Measurements from ENCODE around the gene GDF11.
A peak's percentile ranks its signal among the peaks of the same experiment; 100 is the strongest.
"Not testable (repeated sequence)": the region's sequence is repeated elsewhere in the genome, so short reads cannot be mapped to it uniquely, and the experiment has no call there.

Gene GDF11

DNA sequence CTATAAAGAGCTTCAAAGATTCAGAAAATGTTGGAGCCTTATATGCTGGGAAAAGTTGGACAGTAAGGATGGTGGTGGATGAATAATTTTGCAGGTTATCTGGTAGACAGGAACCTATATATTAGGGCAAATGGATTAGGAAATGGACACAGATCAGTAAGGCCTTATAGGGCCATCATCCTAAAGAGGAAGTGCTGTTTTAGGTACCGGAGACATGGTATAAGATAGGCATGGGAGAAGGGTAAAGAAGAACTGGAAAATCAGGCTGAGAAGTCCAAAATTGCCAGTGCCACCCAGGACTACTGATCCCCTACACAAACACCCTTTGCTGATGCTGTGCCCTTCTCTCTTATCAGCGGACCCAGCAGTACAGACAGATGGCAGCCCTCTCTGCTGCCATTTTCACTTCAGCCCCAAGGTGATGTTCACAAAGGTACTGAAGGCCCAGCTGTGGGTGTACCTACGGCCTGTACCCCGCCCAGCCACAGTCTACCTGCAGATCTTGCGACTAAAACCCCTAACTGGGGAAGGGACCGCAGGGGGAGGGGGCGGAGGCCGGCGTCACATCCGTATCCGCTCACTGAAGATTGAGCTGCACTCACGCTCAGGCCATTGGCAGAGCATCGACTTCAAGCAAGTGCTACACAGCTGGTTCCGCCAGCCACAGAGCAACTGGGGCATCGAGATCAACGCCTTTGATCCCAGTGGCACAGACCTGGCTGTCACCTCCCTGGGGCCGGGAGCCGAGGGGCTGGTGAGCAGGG lies 5.5 kb downstream of the GDF11 start:
- no peaks in the 10 kb centered on the region for H3K9me3 Mint-ChIP-seq
- H3K36me3 Mint-ChIP-seq (ENCODE audit: low read depth): peaks cover 58% of the 10 kb centered on the region
- TF ChIP-seq, protein P1, sequence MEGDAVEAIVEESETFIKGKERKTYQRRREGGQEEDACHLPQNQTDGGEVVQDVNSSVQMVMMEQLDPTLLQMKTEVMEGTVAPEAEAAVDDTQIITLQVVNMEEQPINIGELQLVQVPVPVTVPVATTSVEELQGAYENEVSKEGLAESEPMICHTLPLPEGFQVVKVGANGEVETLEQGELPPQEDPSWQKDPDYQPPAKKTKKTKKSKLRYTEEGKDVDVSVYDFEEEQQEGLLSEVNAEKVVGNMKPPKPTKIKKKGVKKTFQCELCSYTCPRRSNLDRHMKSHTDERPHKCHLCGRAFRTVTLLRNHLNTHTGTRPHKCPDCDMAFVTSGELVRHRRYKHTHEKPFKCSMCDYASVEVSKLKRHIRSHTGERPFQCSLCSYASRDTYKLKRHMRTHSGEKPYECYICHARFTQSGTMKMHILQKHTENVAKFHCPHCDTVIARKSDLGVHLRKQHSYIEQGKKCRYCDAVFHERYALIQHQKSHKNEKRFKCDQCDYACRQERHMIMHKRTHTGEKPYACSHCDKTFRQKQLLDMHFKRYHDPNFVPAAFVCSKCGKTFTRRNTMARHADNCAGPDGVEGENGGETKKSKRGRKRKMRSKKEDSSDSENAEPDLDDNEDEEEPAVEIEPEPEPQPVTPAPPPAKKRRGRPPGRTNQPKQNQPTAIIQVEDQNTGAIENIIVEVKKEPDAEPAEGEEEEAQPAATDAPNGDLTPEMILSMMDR (IDR thresholded peaks at IDR 0.05; ENCODE audit: unreplicated experiment in 3 of 3): no peak

DNA sequence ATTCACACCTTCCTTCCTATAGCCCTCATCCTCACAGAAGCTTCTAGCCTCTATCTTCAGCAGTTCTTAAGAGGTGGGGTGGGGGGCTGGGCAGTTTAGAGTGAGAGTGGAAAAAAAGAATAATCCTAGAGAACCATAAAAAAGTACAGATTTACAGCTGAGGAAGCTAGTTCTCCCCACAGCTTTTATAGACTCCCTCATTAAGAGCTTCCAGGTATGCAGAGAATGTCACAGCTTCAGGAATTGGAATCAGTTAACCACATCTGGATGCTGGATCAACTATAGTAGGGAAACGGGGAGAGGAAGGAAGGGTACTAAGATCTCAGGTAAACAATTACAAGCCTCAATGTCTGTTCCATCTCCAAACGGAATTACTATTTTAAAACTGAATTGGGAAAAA lies 12.3 kb downstream of the GDF11 start:
- no peaks in the 10 kb centered on the region for H3K9me3 Mint-ChIP-seq
- peaks cover 9% of the 10 kb centered on the region for H3K4me1 Mint-ChIP-seq
- no peaks in the 10 kb centered on the region for H3K27me3 Mint-ChIP-seq (ENCODE audit: low read depth)

More for the DNA sequence above, 5.5 kb downstream of the GDF11 start:
- H3K4me3 Mint-ChIP-seq: no peak overlapping the region
- no peaks in the 10 kb centered on the region for H3K27me3 Mint-ChIP-seq (ENCODE audit: low read depth)
- H3K27ac Mint-ChIP-seq: peak overlapping the region; percentile 1 to 96 (median 81)
- H3K4me1 Mint-ChIP-seq: peaks cover 41% of the 10 kb centered on the region

DNA sequence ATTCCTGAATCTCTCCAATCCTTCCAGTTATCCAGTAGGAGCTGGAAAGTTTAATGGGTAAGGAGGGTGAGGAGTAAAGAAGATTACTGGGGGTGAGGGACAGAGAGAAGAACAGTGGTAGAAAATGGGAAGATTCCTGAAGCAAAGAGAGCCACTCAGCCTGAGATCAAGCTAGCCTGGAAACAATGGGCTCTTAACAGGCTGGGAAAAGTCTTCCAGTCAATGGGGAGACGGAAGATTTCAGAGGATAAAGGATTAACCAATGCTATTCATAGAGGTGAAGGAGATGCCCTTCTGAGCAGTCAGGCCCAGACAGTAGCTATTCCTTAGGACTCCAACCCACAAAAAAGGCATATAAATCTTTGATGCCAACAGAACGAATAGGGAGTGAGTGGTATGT lies 14.8 kb downstream of the GDF11 start:
- peaks cover 9% of the 10 kb centered on the region for H3K4me1 Mint-ChIP-seq
- no peak overlapping the region for H3K4me3 Mint-ChIP-seq
- H3K36me3 Mint-ChIP-seq (ENCODE audit: low read depth): peaks cover 77% of the 10 kb centered on the region
- TF ChIP-seq, protein P1 (IDR thresholded peaks at IDR 0.05; ENCODE audit: unreplicated experiment in 3 of 3): no peak
- H3K9me3 Mint-ChIP-seq: no peaks in the 10 kb centered on the region
- peak overlapping the region in 1 of 3 experiments; percentile 66 for H3K27ac Mint-ChIP-seq
- H3K27me3 Mint-ChIP-seq (ENCODE audit: low read depth): no peaks in the 10 kb centered on the region

More for the DNA sequence above, 12.3 kb downstream of the GDF11 start:
- Mint-ChIP-seq H3K36me3 (ENCODE audit: low read depth) (peaks cover 86% of the 10 kb centered on the region), H3K27ac (peak overlapping the region; percentile 16 to 66 (median 32)), H3K4me3 (no peak overlapping the region)
- TF ChIP-seq, protein P1 (IDR thresholded peaks at IDR 0.05; ENCODE audit: unreplicated experiment in 3 of 3): no peak

DNA sequence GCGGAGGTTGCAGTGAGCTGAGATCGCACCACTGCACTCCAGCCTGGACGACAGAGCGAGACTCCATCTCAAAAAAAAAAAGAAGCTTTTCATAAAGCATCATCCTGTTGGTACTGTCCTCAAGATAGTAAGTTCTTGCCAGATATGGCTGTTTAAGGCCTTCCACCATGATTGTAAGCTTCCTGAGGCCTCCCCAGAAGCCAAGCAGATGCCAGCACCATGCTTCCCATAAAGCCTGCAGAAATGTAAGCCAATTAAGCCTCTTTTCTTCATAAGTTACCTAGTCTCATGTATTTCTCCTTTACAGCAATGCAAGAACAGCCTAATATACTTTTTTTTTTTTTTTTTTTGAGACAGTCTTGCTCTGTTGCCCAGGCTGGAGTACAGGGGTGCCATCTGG lies 15.7 kb downstream of the GDF11 start:
- H3K27me3 Mint-ChIP-seq (ENCODE audit: low read depth); H3K4me1 Mint-ChIP-seq; H3K27ac Mint-ChIP-seq; H3K4me3 Mint-ChIP-seq; H3K9me3 Mint-ChIP-seq: not testable (repeated sequence)
- peaks cover 71% of the 10 kb centered on the region for H3K36me3 Mint-ChIP-seq (ENCODE audit: low read depth)

DNA sequence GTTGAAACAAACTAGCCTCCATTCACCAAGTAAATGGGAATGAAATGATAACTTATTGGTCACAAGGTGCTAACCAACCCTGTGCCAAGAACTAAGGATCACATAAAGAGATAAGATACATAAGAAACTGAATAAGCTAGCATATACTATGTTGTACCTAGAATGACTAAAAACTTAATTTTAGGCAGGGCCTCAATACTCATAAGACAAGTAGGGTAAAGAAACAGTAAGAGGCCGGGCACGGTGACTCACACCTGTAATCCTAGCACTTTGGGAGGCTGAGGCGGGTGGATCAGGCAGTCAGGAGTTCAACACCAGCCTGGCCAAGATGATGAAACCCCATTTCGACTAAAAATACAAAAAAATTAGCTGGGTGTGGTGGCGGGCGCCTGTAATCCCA lies 17.7 kb downstream of the GDF11 start:
- Mint-ChIP-seq H3K27me3 (ENCODE audit: low read depth) (no peaks in the 10 kb centered on the region), H3K4me3 (no peak overlapping the region), H3K9me3 (no peaks in the 10 kb centered on the region), H3K4me1 (peaks cover 6% of the 10 kb centered on the region), H3K36me3 (ENCODE audit: low read depth) (peaks cover 62% of the 10 kb centered on the region), H3K27ac (no peak overlapping the region)
- TF ChIP-seq, protein P1 (IDR thresholded peaks at IDR 0.05; ENCODE audit: unreplicated experiment in 3 of 3): no peak

DNA sequence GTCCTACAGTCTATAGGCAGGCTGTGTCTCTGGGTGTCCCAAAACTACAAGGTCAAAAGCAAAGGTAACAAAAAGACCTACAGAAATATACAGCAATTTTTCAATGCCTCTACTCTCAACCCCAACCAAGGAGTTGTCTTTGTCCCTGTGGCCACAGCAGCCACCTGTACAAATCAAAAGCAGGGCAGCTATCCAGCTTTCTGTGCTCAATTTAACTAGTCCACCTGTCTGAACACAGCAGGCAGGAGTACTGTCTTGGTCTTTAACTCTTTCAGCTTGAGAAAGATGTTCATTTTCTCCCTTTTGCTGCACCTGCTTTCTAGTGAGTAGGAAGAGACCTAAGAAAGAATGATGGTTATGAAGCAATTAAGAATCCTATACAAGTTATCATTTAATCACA lies 19.7 kb downstream of the GDF11 start:
- no peaks in the 10 kb centered on the region for H3K9me3 Mint-ChIP-seq
- no peak overlapping the region for H3K4me3 Mint-ChIP-seq
- TF ChIP-seq, protein P1 (IDR thresholded peaks at IDR 0.05; ENCODE audit: unreplicated experiment in 3 of 3): no peak
- H3K27ac Mint-ChIP-seq: no peak overlapping the region
- peaks cover 9% of the 10 kb centered on the region for H3K4me1 Mint-ChIP-seq
- no peaks in the 10 kb centered on the region for H3K27me3 Mint-ChIP-seq (ENCODE audit: low read depth)
- H3K36me3 Mint-ChIP-seq (ENCODE audit: low read depth): peaks cover 60% of the 10 kb centered on the region

All from nephron (organoid).